Skeletal muscle tissue (tissue), 4 donors: ENCODE data around the gene ZNF879. TPM values are rescaled to one million over a fixed set of nuclear protein-coding genes. Genes with fewer than 3 reads are reported as not detected.

Experiments
- H3K27ac ChIP-seq: one replicate; pipeline ENCODE4 v1.7.0; 2013; ENCODE audit warnings: mild to moderate bottlenecking, low read depth, low read length, inconsistent platforms
- H3K27me3 ChIP-seq, 3 donors: one replicate each; pipeline ENCODE4 v1.7.0; 2013; ENCODE audit warnings: low read length in 3 of 3; ENCODE audit not compliant: control insufficient read depth in 3 of 3, insufficient read depth in 3 of 3
- H3K36me3 ChIP-seq, 3 donors: one replicate each; pipeline ENCODE4 v1.7.0; 2013; ENCODE audit warnings: low read length in 3 of 3; ENCODE audit not compliant: control insufficient read depth in 3 of 3, insufficient read depth in 3 of 3
- H3K4me1 ChIP-seq, 3 donors: one replicate each; pipeline ENCODE4 v1.7.0; 2013; ENCODE audit warnings: low read length in 3 of 3, mild to moderate bottlenecking in 3 of 3; ENCODE audit not compliant: control insufficient read depth in 3 of 3, insufficient read depth in 3 of 3
- H3K4me3 ChIP-seq, 3 donors: one replicate each; pipeline ENCODE4 v1.7.0; 2013; ENCODE audit warnings: low read length in 3 of 3
- H3K9ac ChIP-seq, 3 donors: one replicate each; pipeline ENCODE4 v1.7.0; 2013; ENCODE audit warnings: low read length in 3 of 3, mild to moderate bottlenecking in 3 of 3, moderate library complexity in 2 of 3, low read depth in 1 of 3
- H3K9me3 ChIP-seq, 3 donors: one replicate each; pipeline ENCODE4 v1.7.0; 2013; ENCODE audit warnings: low read length in 3 of 3; ENCODE audit not compliant: control insufficient read depth in 3 of 3
- total RNA-seq: library from RNA; depleted of rRNA; stranded (reverse); fragments of >200 nt; gene quantifications from one replicate; pipeline ENCODE4 v1.2.3, GENCODE V29; 2014
- donor health status: Osteomylitis.

ZNF879 gene
- total RNA-seq: 4.7 TPM

DNA sequence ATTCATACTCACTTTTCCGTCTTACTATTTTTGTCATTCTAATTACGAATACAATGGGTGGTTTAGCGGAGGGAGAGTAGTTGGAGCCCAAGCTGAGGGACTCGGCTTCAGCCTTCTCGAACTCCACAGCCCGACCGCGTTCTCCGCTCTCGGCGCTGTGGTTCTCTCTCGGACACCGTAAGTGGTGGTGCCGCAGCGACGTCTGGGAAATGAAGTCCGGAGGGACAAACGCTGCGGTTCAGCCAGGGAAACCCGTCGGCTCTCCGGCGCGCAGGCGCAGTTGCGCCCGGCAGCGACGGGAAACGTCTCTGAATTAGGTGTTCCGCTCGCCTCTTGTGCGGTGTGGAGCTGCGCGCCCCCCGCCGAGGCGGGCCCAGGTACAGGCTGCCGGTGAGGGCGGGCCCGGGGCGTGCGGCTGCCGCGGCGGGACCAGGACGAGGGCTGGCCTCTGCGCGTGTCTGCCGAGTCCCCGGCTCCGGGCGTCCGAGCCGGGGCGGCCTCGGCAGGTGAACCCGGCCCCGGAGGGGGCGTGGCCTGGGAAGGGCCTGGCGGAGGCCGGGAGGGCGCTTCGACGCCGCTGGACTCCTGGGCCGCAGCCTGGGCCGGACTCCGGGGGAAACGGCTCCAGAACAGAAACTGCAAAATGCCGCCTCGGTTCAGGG, at the start of gene ZNF879:
ZNF879 (plus strand) TSS at position 277 of the 662 bp plus-strand sequence. CDS start 1,201 bp downstream, outside the sequence.
- Histone ChIP-seq H3K9ac (peak within 1 kb of the TSS; percentile 79 to 90 (median 87)), H3K27me3 (no peaks in the 10 kb centered on the region), H3K27ac (peak within 1 kb of the TSS; percentile 71), H3K4me1 (peaks cover 7 to 10% (median 10%) of the 10 kb centered on the region in 3 donors), H3K9me3 (peaks cover 8 to 20% (median 14%) of the 10 kb centered on the region in 3 donors), H3K36me3 (peaks cover 29 to 37% (median 36%) of the 10 kb centered on the region in 3 donors), H3K4me3 (peak within 1 kb of the TSS; percentile 83 to 91 (median 86))

- H3K27me3 ChIP-seq: no peaks in the 10 kb centered on the region
- H3K4me1 ChIP-seq: no peaks in the 10 kb centered on the region
- no peak overlapping the region for H3K9ac ChIP-seq
- H3K36me3 ChIP-seq: peaks cover 0 to 2% (median 0%) of the 10 kb centered on the region in 3 donors
- H3K27ac ChIP-seq: no peak overlapping the region
- peaks cover 3 to 30% (median 20%) of the 10 kb centered on the region in 3 donors for H3K9me3 ChIP-seq
- H3K4me3 ChIP-seq: peak overlapping the region in 1 of 3 donors; percentile 14
Measured at GRCh38 chr5:178981381-178981780, 42.2 kb upstream of the ZNF879 start.

DNA sequence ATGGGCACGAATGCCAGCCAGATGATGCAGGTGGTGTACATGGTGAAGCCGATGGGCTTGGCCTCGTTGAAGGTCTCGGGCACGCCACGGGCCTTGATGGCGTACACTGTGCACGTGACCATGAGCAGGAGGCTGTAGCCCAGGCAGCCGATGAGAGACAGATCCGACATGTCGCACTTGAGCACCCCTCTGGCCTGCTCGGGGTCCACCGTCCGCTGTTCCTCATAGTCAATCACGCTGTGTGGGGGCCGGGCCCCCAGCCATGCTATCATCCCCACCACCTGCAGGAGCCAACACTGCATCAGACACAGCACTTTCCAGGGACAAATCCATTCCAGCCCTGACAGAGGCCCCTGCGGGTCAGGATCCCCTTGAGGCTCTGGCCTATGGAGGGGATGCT, 40.7 kb upstream of the ZNF879 start:
- H3K36me3 ChIP-seq: no peaks in the 10 kb centered on the region
- no peak overlapping the region for H3K9ac ChIP-seq
- no peak overlapping the region for H3K4me3 ChIP-seq
- H3K27me3 ChIP-seq: no peaks in the 10 kb centered on the region
- H3K27ac ChIP-seq: no peak overlapping the region
- no peaks in the 10 kb centered on the region for H3K4me1 ChIP-seq
- H3K9me3 ChIP-seq: peaks cover 10 to 31% (median 11%) of the 10 kb centered on the region in 3 donors

DNA sequence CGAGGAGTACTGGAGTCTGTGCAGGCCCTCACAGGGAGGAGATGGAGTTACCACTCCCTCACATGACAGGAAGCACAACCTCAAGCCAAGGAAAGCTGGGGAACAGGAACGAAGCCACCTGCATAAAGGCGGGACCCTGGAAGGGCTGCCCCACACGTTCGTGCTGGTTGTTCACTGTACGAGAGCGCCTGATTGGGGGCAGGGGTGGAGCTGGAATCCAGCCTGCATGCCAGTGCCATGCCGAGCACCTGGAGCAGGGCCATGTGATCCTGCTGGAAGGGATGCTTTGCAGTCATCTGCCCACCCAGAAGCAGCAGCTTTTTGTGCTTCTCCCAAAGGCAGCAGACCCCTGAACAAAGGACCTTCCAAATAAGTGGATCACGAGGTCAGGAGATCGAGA, 39.9 kb upstream of the ZNF879 start:
- no peak overlapping the region for H3K4me3 ChIP-seq
- H3K36me3 ChIP-seq: no peaks in the 10 kb centered on the region
- no peaks in the 10 kb centered on the region for H3K4me1 ChIP-seq
- no peak overlapping the region for H3K9ac ChIP-seq
- no peaks in the 10 kb centered on the region for H3K27me3 ChIP-seq
- peaks cover 10 to 35% (median 11%) of the 10 kb centered on the region in 3 donors for H3K9me3 ChIP-seq
- no peak overlapping the region for H3K27ac ChIP-seq

GRCh38 chr5:178984145-178985072, 39.2 kb upstream of the ZNF879 start:
- Histone ChIP-seq H3K4me1 (no peaks in the 10 kb centered on the region), H3K9me3 (peaks cover 4 to 31% (median 13%) of the 10 kb centered on the region in 3 donors), H3K27ac (no peak overlapping the region), H3K4me3 (no peak overlapping the region), H3K9ac (no peak overlapping the region), H3K27me3 (no peaks in the 10 kb centered on the region), H3K36me3 (no peaks in the 10 kb centered on the region)

GRCh38 chr5:178986326-178986960, 37.2 kb upstream of the ZNF879 start:
- Histone ChIP-seq H3K27ac (no peak overlapping the region), H3K4me1 (no peaks in the 10 kb centered on the region), H3K4me3 (no peak overlapping the region), H3K36me3 (no peaks in the 10 kb centered on the region), H3K9me3 (peaks cover 6 to 33% (median 16%) of the 10 kb centered on the region in 3 donors), H3K27me3 (no peaks in the 10 kb centered on the region), H3K9ac (no peak overlapping the region)

DNA sequence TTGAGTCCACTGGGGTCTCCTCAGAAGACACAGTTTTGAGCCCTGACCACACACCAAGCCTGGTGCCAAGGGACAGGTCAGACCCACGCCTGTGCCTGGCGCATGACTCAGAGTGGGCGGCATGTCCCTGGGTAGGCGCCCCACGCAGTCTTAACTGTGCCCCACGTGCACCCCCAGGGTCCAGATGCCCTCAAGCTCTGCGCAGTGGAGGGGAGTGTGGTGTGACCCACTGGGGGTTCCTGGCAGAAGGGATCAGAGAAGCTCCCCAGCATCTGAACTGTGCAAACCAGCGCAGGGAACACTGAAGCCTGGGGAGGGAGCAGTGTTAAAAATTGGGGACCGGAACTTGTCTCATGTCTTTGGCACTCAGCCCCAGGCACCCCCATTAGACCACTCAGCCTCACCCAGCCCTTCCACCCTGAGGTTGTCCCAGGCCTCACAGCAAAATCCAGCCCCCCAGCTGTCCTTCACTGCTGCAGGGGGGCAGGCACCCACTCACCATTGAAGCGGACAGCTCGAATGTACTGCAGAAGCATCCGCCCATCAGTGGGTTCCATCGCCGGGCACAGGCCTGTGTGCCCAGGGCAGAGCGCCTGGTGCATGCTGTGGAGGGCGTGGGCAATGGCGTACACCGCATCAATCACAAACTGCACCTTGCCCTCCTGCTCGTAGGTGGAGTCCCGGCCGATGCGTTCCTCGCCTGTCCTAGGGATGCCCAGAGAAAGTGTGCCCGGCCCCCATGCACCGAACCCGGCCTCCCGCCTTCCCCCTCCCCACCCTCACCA, 35.0 kb upstream of the ZNF879 start:
- no peak overlapping the region for H3K27ac ChIP-seq
- H3K27me3 ChIP-seq: peaks cover 10 to 12% (median 11%) of the 10 kb centered on the region in 3 donors
- no peak overlapping the region for H3K9ac ChIP-seq
- no peaks in the 10 kb centered on the region for H3K36me3 ChIP-seq
- H3K4me3 ChIP-seq: no peak overlapping the region
- H3K9me3 ChIP-seq: peaks cover 6 to 23% (median 12%) of the 10 kb centered on the region in 3 donors
- no peaks in the 10 kb centered on the region for H3K4me1 ChIP-seq

GRCh38 chr5:178989311-178989710, 34.3 kb upstream of the ZNF879 start:
- Histone ChIP-seq H3K4me1 (no peaks in the 10 kb centered on the region), H3K4me3 (no peak overlapping the region), H3K9ac (no peak overlapping the region), H3K36me3 (no peaks in the 10 kb centered on the region), H3K9me3 (peaks cover 6 to 21% (median 12%) of the 10 kb centered on the region in 3 donors), H3K27me3 (peaks cover 11 to 19% (median 14%) of the 10 kb centered on the region in 3 donors), H3K27ac (no peak overlapping the region)

- Histone ChIP-seq H3K9me3 (peaks cover 6 to 18% (median 12%) of the 10 kb centered on the region in 3 donors), H3K27me3 (peaks cover 12 to 22% (median 20%) of the 10 kb centered on the region in 3 donors), H3K36me3 (no peaks in the 10 kb centered on the region), H3K27ac (no peak overlapping the region), H3K9ac (no peak overlapping the region), H3K4me1 (no peaks in the 10 kb centered on the region), H3K4me3 (no peak overlapping the region)
Measured at GRCh38 chr5:178990491-178990890, 33.1 kb upstream of the ZNF879 start.
